ENCODE data around the gene TMC8.
"Not testable (repeated sequence)": the region's sequence is repeated elsewhere in the genome, so short reads cannot be mapped to it uniquely, and the experiment has no call there.

Gene TMC8

DNA sequence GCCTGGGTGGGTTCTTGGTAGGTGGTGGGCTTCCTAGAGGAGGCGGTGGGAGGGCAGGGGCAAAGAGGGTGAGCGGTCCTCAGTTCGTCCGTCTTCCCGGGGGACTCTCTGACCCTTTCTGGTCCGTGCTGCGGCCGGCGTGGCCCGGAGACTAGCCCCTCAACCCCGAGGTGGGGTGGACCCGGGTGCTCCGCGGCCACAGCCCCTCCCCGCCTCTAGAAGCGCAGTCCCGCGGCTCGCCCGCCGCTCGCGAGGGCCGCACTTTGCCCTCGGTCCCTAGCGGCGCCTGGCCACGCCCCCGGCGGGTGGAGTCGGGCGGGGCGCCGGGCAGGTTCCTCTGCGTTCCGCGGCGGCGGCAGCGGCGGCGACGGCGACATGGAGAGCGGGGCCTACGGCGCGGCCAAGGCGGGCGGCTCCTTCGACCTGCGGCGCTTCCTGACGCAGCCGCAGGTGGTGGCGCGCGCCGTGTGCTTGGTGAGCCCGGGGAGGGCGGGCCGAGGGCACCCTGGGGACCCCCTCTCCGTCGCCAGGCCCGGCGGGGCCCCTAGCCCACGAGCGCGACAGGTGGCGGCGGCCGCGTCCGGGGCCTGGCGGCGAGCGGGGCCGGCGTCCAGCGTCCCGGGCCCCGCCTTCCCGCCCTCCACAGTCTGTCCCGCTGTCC lies 37.8 kb downstream of the TMC8 start, which contains the start of gene SYNGR2:
Gene SYNGR2 (plus strand): TSS at position 340 of the 661 bp plus-strand sequence. CDS start 36 bp downstream, at position 376.
- H3K4me2 ChIP-seq (ENCODE audit: low read length): peak within 1 kb of the TSS; percentile 61
- no peaks in the 10 kb centered on the region for H4K20me1 ChIP-seq (ENCODE audit: insufficient read depth, low read length)
- no peaks in the 10 kb centered on the region for H3K79me2 ChIP-seq (ENCODE audit: insufficient read depth, low read length)
- peak within 1 kb of the TSS; percentile 13 for H3K27ac ChIP-seq (ENCODE audit: low read depth, low read length, poor library complexity, severe bottlenecking)
- no peak within 1 kb of the TSS for H2AFZ ChIP-seq (ENCODE audit: low read length)
- H3K4me1 ChIP-seq (ENCODE audit: insufficient read depth, low read length, severe bottlenecking): peaks cover 52% of the 10 kb centered on the region
- peaks cover 25% of the 10 kb centered on the region for H3K36me3 ChIP-seq (ENCODE audit: insufficient read depth, low read length)
- no peaks in the 10 kb centered on the region for H3F3A ChIP-seq (ENCODE audit: insufficient read depth, low read length)
- TF ChIP-seq, protein P1, sequence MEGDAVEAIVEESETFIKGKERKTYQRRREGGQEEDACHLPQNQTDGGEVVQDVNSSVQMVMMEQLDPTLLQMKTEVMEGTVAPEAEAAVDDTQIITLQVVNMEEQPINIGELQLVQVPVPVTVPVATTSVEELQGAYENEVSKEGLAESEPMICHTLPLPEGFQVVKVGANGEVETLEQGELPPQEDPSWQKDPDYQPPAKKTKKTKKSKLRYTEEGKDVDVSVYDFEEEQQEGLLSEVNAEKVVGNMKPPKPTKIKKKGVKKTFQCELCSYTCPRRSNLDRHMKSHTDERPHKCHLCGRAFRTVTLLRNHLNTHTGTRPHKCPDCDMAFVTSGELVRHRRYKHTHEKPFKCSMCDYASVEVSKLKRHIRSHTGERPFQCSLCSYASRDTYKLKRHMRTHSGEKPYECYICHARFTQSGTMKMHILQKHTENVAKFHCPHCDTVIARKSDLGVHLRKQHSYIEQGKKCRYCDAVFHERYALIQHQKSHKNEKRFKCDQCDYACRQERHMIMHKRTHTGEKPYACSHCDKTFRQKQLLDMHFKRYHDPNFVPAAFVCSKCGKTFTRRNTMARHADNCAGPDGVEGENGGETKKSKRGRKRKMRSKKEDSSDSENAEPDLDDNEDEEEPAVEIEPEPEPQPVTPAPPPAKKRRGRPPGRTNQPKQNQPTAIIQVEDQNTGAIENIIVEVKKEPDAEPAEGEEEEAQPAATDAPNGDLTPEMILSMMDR (IDR thresholded peaks at IDR 0.05; ENCODE audit: low read length): no peak
- no peak for TF ChIP-seq EZH2 (IDR thresholded peaks at IDR 0.05; ENCODE audit: borderline replicate concordance, low read length)
- no peaks in the 10 kb centered on the region for H3K9me3 ChIP-seq (ENCODE audit: low read length)
- H3K4me3 ChIP-seq (ENCODE audit: low read depth, low read length, poor library complexity, severe bottlenecking): peak within 1 kb of the TSS; percentile 62
- no peaks in the 10 kb centered on the region for H3K9me2 ChIP-seq (ENCODE audit: low read depth, low read length)
- no peaks in the 10 kb centered on the region for H3K27me3 ChIP-seq (ENCODE audit: insufficient read depth, low read length)
- H3K9ac ChIP-seq (ENCODE audit: low read length): peak within 1 kb of the TSS; percentile 59

DNA sequence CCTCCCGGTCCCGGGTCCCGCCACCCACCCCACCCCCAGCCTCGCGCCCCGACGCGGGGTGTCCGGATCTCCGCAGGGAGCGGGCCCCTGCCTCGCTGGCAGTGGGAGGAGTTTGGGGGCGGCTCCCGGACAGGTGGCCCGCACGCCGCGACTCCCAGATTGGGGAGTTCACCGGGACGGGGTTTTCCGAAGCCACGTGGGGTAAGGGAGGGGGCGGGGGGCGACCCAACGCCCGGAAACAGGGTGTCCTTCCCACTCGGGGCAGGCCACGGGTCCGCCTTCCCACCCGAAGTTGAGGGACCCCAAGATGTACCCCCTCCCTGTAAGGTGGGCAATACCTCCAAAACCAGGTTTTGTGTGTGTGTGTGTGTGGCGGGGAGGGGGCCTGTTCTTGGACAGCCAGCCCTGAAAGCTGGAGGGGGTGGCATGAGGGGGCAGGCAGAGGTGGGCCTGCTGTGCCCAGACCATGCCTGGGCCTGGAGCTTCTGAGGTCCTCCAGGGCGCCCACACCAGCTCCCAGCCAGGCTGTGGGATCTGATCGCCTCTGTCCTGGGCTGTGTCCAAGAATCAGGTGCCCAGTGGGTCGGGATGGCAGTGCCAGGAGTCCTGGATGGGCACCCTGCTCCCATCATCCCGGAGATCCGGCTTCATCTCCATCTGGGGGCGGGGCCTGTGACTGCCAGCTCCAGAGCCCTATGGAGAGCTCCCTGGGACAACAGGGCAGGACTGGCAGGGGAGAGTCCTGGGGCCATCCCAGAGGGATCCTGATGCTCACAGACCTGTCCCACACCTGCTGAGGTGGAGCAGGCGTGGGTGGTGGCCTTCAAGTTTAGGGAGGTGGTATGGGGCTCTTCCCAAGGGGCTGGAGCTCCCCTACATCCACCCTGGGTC lies 38.6 kb downstream of the TMC8 start:
- peaks cover 60% of the 10 kb centered on the region for H3K4me1 ChIP-seq (ENCODE audit: insufficient read depth, low read length, severe bottlenecking)
- no peaks in the 10 kb centered on the region for H4K20me1 ChIP-seq (ENCODE audit: insufficient read depth, low read length)
- H3K9me3 ChIP-seq (ENCODE audit: low read length): no peaks in the 10 kb centered on the region
- peak overlapping the region; percentile 61 for H3K4me2 ChIP-seq (ENCODE audit: low read length)
- no peaks in the 10 kb centered on the region for H3K9me2 ChIP-seq (ENCODE audit: low read depth, low read length)
- H2AFZ ChIP-seq (ENCODE audit: low read length): no peak overlapping the region
- no peaks in the 10 kb centered on the region for H3K27me3 ChIP-seq (ENCODE audit: insufficient read depth, low read length)
- peak overlapping the region; percentile 59 for H3K9ac ChIP-seq (ENCODE audit: low read length)
- no peaks in the 10 kb centered on the region for H3F3A ChIP-seq (ENCODE audit: insufficient read depth, low read length)
- H3K27ac ChIP-seq (ENCODE audit: low read depth, low read length, poor library complexity, severe bottlenecking): peak overlapping the region; percentile 13
- peak overlapping the region; percentile 62 for H3K4me3 ChIP-seq (ENCODE audit: low read depth, low read length, poor library complexity, severe bottlenecking)
- H3K79me2 ChIP-seq (ENCODE audit: insufficient read depth, low read length): no peaks in the 10 kb centered on the region
- H3K36me3 ChIP-seq (ENCODE audit: insufficient read depth, low read length): peaks cover 32% of the 10 kb centered on the region
- TF ChIP-seq, protein P1 (IDR thresholded peaks at IDR 0.05; ENCODE audit: low read length): no peak
- no peak for TF ChIP-seq EZH2 (IDR thresholded peaks at IDR 0.05; ENCODE audit: borderline replicate concordance, low read length)

DNA sequence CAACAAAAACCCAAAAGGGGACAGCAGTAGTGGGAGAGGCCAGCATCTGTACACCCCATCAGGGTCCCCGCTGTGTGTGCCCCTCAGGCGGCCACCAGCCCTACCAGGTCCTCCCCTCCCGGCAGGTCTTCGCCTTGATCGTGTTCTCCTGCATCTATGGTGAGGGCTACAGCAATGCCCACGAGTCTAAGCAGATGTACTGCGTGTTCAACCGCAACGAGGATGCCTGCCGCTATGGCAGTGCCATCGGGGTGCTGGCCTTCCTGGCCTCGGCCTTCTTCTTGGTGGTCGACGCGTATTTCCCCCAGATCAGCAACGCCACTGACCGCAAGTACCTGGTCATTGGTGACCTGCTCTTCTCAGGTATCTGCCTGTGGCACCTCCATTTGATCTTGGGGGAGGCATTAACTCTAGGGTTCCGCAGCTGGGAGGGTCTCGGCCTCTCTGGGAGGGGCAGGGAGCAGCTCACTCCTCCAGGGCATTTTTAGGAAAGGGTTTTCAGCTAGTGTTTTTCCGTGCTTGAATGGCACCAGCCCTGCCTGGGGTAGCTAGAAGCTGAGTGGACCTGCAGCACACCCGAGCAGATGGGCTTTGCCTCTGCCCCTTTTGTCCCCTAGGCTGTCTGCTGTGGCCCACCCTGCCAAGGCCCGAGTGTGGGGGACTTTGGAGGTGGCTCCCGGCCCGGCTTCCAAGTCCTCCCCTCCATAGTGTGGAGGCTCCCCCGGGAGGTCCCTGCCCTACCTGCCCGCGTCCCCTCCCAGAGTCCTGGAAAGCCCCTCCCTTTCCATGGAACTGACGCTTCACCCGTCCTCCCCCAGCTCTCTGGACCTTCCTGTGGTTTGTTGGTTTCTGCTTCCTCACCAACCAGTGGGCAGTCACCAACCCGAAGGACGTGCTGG lies 40.4 kb downstream of the TMC8 start:
- H3K36me3 ChIP-seq (ENCODE audit: insufficient read depth, low read length): peaks cover 50% of the 10 kb centered on the region
- no peak overlapping the region for H2AFZ ChIP-seq (ENCODE audit: low read length)
- peak overlapping the region; percentile 25 for H3K4me3 ChIP-seq (ENCODE audit: low read depth, low read length, poor library complexity, severe bottlenecking)

DNA sequence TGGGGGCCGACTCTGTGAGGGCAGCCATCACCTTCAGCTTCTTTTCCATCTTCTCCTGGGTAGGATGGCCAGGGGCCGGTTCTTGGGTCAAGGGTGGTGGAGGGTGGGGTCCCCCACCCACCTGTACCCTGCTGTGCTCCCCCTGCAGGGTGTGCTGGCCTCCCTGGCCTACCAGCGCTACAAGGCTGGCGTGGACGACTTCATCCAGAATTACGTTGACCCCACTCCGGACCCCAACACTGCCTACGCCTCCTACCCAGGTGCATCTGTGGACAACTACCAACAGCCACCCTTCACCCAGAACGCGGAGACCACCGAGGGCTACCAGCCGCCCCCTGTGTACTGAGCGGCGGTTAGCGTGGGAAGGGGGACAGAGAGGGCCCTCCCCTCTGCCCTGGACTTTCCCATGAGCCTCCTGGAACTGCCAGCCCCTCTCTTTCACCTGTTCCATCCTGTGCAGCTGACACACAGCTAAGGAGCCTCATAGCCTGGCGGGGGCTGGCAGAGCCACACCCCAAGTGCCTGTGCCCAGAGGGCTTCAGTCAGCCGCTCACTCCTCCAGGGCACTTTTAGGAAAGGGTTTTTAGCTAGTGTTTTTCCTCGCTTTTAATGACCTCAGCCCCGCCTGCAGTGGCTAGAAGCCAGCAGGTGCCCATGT lies 41.1 kb downstream of the TMC8 start:
- not testable (repeated sequence) for H3K9ac ChIP-seq (ENCODE audit: low read length); H2AFZ ChIP-seq (ENCODE audit: low read length); H3K9me3 ChIP-seq (ENCODE audit: low read length); H3K27me3 ChIP-seq (ENCODE audit: insufficient read depth, low read length); H3F3A ChIP-seq (ENCODE audit: insufficient read depth, low read length); H3K9me2 ChIP-seq (ENCODE audit: low read depth, low read length); H4K20me1 ChIP-seq (ENCODE audit: insufficient read depth, low read length); H3K4me3 ChIP-seq (ENCODE audit: low read depth, low read length, poor library complexity, severe bottlenecking); H3K79me2 ChIP-seq (ENCODE audit: insufficient read depth, low read length)
- peak overlapping the region; percentile 34; the same call in 1 of the 2 replicates for H3K4me2 ChIP-seq (ENCODE audit: low read length)
- peak overlapping the region; percentile 49 for H3K27ac ChIP-seq (ENCODE audit: low read depth, low read length, poor library complexity, severe bottlenecking)
- peaks cover 76% of the 10 kb centered on the region for H3K4me1 ChIP-seq (ENCODE audit: insufficient read depth, low read length, severe bottlenecking)
- peaks cover 52% of the 10 kb centered on the region for H3K36me3 ChIP-seq (ENCODE audit: insufficient read depth, low read length)

More for the DNA sequence above, 40.4 kb downstream of the TMC8 start:
- Histone ChIP-seq H3K9ac (ENCODE audit: low read length) (no peak overlapping the region; the same call in 1 of the 2 replicates), H4K20me1 (ENCODE audit: insufficient read depth, low read length) (no peaks in the 10 kb centered on the region), H3K79me2 (ENCODE audit: insufficient read depth, low read length) (no peaks in the 10 kb centered on the region), H3K9me2 (ENCODE audit: low read depth, low read length) (no peaks in the 10 kb centered on the region), H3F3A (ENCODE audit: insufficient read depth, low read length) (no peaks in the 10 kb centered on the region), H3K4me1 (ENCODE audit: insufficient read depth, low read length, severe bottlenecking) (peaks cover 76% of the 10 kb centered on the region), H3K27me3 (ENCODE audit: insufficient read depth, low read length) (no peaks in the 10 kb centered on the region), H3K9me3 (ENCODE audit: low read length) (no peaks in the 10 kb centered on the region), H3K27ac (ENCODE audit: low read depth, low read length, poor library complexity, severe bottlenecking) (peak overlapping the region; percentile 49), H3K4me2 (ENCODE audit: low read length) (peak overlapping the region; percentile 17; the same call in 1 of the 2 replicates)
- TF ChIP-seq EZH2 (IDR thresholded peaks at IDR 0.05; ENCODE audit: borderline replicate concordance, low read length): no peak

Measured in OCI-LY1 (cell line).